BLaER1 (cell line): ENCODE results near the gene UNC13C.
A peak's percentile ranks its signal among the peaks of the same experiment; 100 is the strongest.

Experiments
- H3K27ac ChIP-seq: shearing (Covaris generic); formaldehyde crosslinking; 2 replicates; pipeline ENCODE4 v1.8.1; 2022
- H3K27me3 ChIP-seq: shearing (Covaris generic); formaldehyde crosslinking; 2 replicates; pipeline ENCODE4 v1.8.1; 2022
- H3K36me3 ChIP-seq: shearing (Covaris generic); formaldehyde crosslinking; 2 replicates; pipeline ENCODE4 v1.8.1; 2022
- H3K4me1 ChIP-seq: shearing (Covaris generic); formaldehyde crosslinking; 2 replicates; pipeline ENCODE4 v1.8.1; 2022
- H3K4me2 ChIP-seq: shearing (Covaris generic); formaldehyde crosslinking; 2 replicates; pipeline ENCODE4 v1.8.1; 2022
- H3K4me3 ChIP-seq: shearing (Covaris generic); formaldehyde crosslinking; 2 replicates; pipeline ENCODE4 v1.8.1; 2022
- H3K9ac ChIP-seq: shearing (Covaris generic); formaldehyde crosslinking; 2 replicates; pipeline ENCODE4 v1.8.1; 2022
- H3K9me3 ChIP-seq: shearing (Covaris generic); formaldehyde crosslinking; 2 replicates; pipeline ENCODE4 v1.8.1; 2022
- H4K20me1 ChIP-seq: shearing (Covaris generic); formaldehyde crosslinking; 2 replicates; pipeline ENCODE4 v1.8.1; 2022
- Cebpa-rat ChIP-seq: shearing (Covaris generic); IDR thresholded peaks from 2 replicates; pipeline ENCODE4 v1.8.1; 2022

UNC13C gene

GRCh38 chr15:54644796-54645195, 666.6 kb downstream of the UNC13C start:
- Histone ChIP-seq H3K9me3 (peaks cover 16% of the 10 kb centered on the region), H3K36me3 (0 out of 2 replicates have a peak, but pooled peaks cover 4% of the 10 kb centered on the region), H3K27ac (no peak overlapping the region), H3K4me3 (no peak overlapping the region), H3K9ac (no peak overlapping the region), H3K4me1 (no peaks in the 10 kb centered on the region), H3K27me3 (no peaks in the 10 kb centered on the region), H4K20me1 (no peaks in the 10 kb centered on the region), H3K4me2 (no peak overlapping the region)
- no peak for TF ChIP-seq Cebpa-rat

- no peaks in the 10 kb centered on the region for H4K20me1 ChIP-seq
- H3K27ac ChIP-seq = no peak overlapping the region
- no peak overlapping the region for H3K9ac ChIP-seq
- H3K4me2 ChIP-seq = no peak overlapping the region
- no peak overlapping the region for H3K4me3 ChIP-seq
- TF ChIP-seq Cebpa-rat = no peak
- no peaks in the 10 kb centered on the region; the same call in 1 of the 2 replicates for H3K9me3 ChIP-seq
- no peaks in the 10 kb centered on the region for H3K36me3 ChIP-seq
- peaks cover 20% of the 10 kb centered on the region for H3K4me1 ChIP-seq
- H3K27me3 ChIP-seq = no peaks in the 10 kb centered on the region
Observed at GRCh38 chr15:54659646-54660045, 681.4 kb downstream of the UNC13C start.

GRCh38 chr15:54660356-54660755, 682.1 kb downstream of the UNC13C start:
- TF ChIP-seq Cebpa-rat = no peak
- H3K4me2 ChIP-seq = peak overlapping the region; percentile 25
- H3K9me3 ChIP-seq = no peaks in the 10 kb centered on the region; the same call in 1 of the 2 replicates
- no peak overlapping the region for H3K4me3 ChIP-seq
- peaks cover 20% of the 10 kb centered on the region for H3K4me1 ChIP-seq
- H3K36me3 ChIP-seq = no peaks in the 10 kb centered on the region
- H4K20me1 ChIP-seq = no peaks in the 10 kb centered on the region
- no peak overlapping the region for H3K27ac ChIP-seq
- H3K9ac ChIP-seq = no peak overlapping the region
- no peaks in the 10 kb centered on the region for H3K27me3 ChIP-seq

- no peaks in the 10 kb centered on the region for H4K20me1 ChIP-seq
- H3K36me3 ChIP-seq = no peaks in the 10 kb centered on the region
- H3K4me1 ChIP-seq = no peaks in the 10 kb centered on the region
- no peaks in the 10 kb centered on the region for H3K27me3 ChIP-seq
- no peak overlapping the region for H3K4me3 ChIP-seq
- no peak overlapping the region for H3K9ac ChIP-seq
- no peak overlapping the region for H3K4me2 ChIP-seq
- no peak for TF ChIP-seq Cebpa-rat
- H3K27ac ChIP-seq = no peak overlapping the region
- H3K9me3 ChIP-seq = peaks cover 16% of the 10 kb centered on the region
Observed at GRCh38 chr15:54675241-54675640, 697.0 kb downstream of the UNC13C start.

GRCh38 chr15:54681584-54681983, 703.3 kb downstream of the UNC13C start:
- Histone ChIP-seq H3K9me3 (no peaks in the 10 kb centered on the region), H3K9ac (no peak overlapping the region), H4K20me1 (no peaks in the 10 kb centered on the region), H3K4me3 (no peak overlapping the region), H3K36me3 (no peaks in the 10 kb centered on the region), H3K27me3 (no peaks in the 10 kb centered on the region), H3K4me1 (peaks cover 15% of the 10 kb centered on the region), H3K4me2 (peak overlapping the region; percentile 28), H3K27ac (no peak overlapping the region)
- no peak for TF ChIP-seq Cebpa-rat
